Raji (cell line): ENCODE data around the gene PLA2G2D.

Experiments used
- POLR2A ChIP-seq: IDR thresholded peaks from 2 replicates; pipeline ENCODE4 v1.6.1; 2011; ENCODE audit warnings: low read depth, low read length, control low read depth; ENCODE audit not compliant: insufficient read depth

PLA2G2D gene

GRCh38 chr1:20136249-20136648 is 16.9 kb upstream of the PLA2G2D start:
- no peak for TF ChIP-seq POLR2A

DNA sequence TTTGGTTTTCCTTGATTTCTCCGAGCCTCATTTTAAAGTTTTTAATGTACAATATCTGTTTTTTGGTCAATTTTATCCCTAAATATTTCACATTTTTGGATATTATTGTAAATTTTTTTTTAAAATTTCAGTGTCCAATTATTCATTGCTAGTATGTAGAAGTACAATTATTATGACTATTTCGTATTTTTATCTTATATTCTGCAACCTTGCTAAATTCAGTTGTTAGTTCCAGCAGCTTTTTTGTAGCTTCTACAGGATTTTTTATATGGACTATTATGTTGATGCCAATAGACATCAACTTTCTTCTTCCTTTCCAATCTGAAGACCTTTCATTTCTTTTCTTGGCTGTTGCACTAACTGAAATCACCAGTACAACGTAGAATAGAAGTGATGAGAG is 15.7 kb upstream of the PLA2G2D start:
- no peak for TF ChIP-seq POLR2A

- no peak for TF ChIP-seq POLR2A
These were observed 7.6 kb upstream of the PLA2G2D start for GRCh38 chr1:20126806-20127440.

GRCh38 chr1:20126041-20126805 is 6.9 kb upstream of the PLA2G2D start:
- no peak for TF ChIP-seq POLR2A

- TF ChIP-seq POLR2A = no peak
These were observed 5.8 kb upstream of the PLA2G2D start for GRCh38 chr1:20125100-20125499.

- no peak for TF ChIP-seq POLR2A
These were observed 5.2 kb upstream of the PLA2G2D start for GRCh38 chr1:20124456-20125057.

DNA sequence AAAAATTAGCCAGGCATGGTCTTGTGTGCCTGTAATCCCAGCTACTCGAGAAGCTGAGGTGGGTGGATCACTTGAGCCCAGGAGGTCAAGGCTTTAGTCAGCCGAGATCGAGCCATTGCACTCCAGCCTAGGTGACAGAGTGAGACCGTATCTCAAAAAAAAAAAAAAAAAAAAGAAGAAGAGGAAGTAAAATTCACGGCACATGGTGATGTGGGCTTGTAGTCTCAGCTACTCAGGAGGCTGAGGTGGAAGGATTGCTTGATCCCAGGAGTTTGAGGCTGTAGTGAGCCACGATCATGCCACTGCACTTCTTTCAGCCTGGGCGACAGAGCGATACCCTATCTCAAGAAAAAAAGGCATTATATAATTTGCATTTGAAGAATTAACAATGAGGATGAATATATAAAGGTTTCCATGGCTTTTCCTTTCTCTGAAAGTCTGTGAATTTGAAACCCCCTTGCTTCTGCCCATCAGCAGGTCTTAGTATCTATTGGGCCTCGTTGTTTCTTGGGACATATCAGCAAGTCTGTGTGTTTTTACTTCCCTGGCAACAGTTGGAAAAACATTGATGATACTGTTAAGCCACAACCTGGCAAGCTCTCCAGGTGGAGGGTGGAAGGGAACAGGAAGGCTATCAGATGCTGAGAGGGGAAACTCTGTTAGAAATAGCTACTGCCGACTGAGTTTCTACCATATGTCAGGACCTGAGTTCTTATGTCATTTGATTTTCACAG is 4.6 kb upstream of the PLA2G2D start:
- TF ChIP-seq POLR2A = no peak

DNA sequence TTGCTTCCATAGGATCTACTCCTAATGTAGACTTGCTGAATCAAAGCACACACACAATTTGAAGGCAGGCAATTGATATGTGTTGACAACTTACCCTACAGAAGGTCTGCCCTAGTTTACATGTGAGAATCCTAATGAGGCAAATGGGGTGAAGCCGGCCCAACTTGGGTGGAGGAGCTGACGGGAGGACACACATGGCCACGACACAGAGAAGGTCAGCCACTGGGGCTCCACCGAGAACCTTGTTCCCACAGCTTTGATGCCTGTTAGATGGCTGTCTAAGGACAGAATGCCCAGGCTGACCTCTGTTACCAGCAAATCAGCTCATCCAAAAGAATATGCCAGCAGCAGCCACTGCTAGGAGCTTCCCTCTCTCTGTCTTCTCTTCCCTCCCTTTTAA is 1.5 kb upstream of the PLA2G2D start:
- no peak for TF ChIP-seq POLR2A

DNA sequence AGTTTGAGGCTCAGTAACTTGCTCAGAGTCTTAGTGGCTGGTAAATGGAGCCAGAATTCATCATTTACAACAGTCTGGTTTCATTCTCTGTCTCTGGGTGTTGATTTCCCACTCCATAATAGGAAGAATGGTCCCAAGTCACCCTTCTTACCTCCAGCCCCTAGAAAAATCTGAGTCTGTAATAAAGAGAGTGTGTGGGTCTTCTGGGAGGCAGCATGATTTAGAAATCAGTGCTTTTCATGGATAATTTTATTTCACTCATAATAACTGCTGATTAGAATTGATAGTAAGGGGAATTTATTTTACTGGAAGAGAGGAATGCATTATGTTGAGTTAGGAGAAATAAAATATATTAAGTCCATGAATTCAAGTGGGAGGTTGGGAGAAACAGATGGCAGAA is 2.1 kb downstream of the PLA2G2D start:
- TF ChIP-seq POLR2A = no peak

- TF ChIP-seq POLR2A = no peak
These were observed 3.4 kb downstream of the PLA2G2D start for GRCh38 chr1:20115916-20116315.

DNA sequence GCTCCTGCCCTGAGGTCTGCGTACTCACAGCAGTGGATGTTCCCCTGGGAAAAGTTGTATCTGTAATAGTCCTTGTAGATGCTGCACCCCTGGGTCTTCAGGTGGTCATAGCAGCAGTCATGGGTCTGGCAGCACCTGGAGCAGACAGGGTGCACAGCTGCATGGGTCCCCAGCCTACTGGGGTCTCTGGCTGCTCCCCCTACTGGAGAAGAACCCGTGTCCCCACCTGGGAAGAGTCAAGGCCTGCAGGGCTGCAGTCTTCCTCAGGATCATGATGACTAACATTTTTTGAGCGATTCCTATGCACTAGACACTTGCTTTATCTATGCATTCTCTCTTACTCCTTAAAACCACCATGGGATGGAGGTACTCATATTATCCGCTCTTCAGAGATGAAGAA is 3.9 kb downstream of the PLA2G2D start:
- no peak for TF ChIP-seq POLR2A

GRCh38 chr1:20114021-20114648 is 5.2 kb downstream of the PLA2G2D start:
- no peak for TF ChIP-seq POLR2A

GRCh38 chr1:20112279-20113000 is 6.9 kb downstream of the PLA2G2D start:
- no peak for TF ChIP-seq POLR2A

- TF ChIP-seq POLR2A = no peak
These were observed 7.9 kb downstream of the PLA2G2D start for GRCh38 chr1:20111452-20111851.
